HG03558 (cell line): ENCODE results near the gene CCK.

ENCODE experiments used
- ATAC-seq: cut with Tn5 transposase; IDR thresholded peaks from one replicate; pipeline ENCODE4 v1.9.1; 2021; ENCODE audit warnings: moderate number of reproducible peaks; ENCODE audit not compliant: unreplicated experiment; ENCODE audit errors: extremely low read depth

CCK gene

GRCh38 chr3:42270561-42270960 is 4.6 kb upstream of the CCK start:
- no peak for ATAC-seq

- no peak for ATAC-seq
Observed at GRCh38 chr3:42269647-42270046, 3.7 kb upstream of the CCK start.

GRCh38 chr3:42267878-42268277 is 1.9 kb upstream of the CCK start:
- no peak for ATAC-seq

- ATAC-seq, result no peak
Observed at GRCh38 chr3:42265059-42265991, 660 bp downstream of the CCK start.

GRCh38 chr3:42264399-42265058 is 1.5 kb downstream of the CCK start:
- no peak for ATAC-seq

- no peak for ATAC-seq
Observed at GRCh38 chr3:42263354-42264346, 2.3 kb downstream of the CCK start.

- no peak for ATAC-seq
Observed at GRCh38 chr3:42262525-42262924, 3.5 kb downstream of the CCK start.

- no peak for ATAC-seq
Observed at GRCh38 chr3:42257007-42257406, 9.0 kb downstream of the CCK start.

- ATAC-seq, result no peak
Observed at GRCh38 chr3:42256135-42256819, 9.7 kb downstream of the CCK start.

GRCh38 chr3:42254566-42254965 is 11.4 kb downstream of the CCK start:
- ATAC-seq, result no peak

GRCh38 chr3:42250761-42251160 is 15.2 kb downstream of the CCK start:
- ATAC-seq, result no peak

- ATAC-seq, result peak; percentile 53
Observed at GRCh38 chr3:42247576-42248027, 18.4 kb downstream of the CCK start.

GRCh38 chr3:42246091-42246490 is 19.9 kb downstream of the CCK start:
- no peak for ATAC-seq

GRCh38 chr3:42236611-42237010 is 29.4 kb downstream of the CCK start:
- no peak for ATAC-seq

GRCh38 chr3:42235532-42235931 is 30.5 kb downstream of the CCK start:
- ATAC-seq, result no peak

GRCh38 chr3:42230860-42231259 is 35.1 kb downstream of the CCK start:
- ATAC-seq, result no peak

GRCh38 chr3:42229942-42230688 is 35.9 kb downstream of the CCK start:
- ATAC-seq, result no peak

- ATAC-seq, result no peak
Observed at GRCh38 chr3:42229266-42229941, 36.6 kb downstream of the CCK start.

GRCh38 chr3:42228796-42229195 is 37.2 kb downstream of the CCK start:
- no peak for ATAC-seq
